A673 (cell line): Measurements from ENCODE around the gene MCUR1. TPM values are rescaled to one million over a fixed set of nuclear protein-coding genes. Genes with fewer than 3 reads are reported as not detected.

Experiments
- BruUV-seq: library from RNA; stranded (reverse); fragments of 400-500 nt; replicated peaks from 2 replicates; lab custom pipeline; 2021; lab: Mats Ljungman, UMichigan
- CTCF ChIA-PET: fragments of 300-600 bp; sonication (Branson Sonifier 250); formaldehyde crosslinking; loops from one replicate; lab custom pipeline; 2022; ENCODE audit warnings: antibody characterized with exemption; lab: Charles Lee
- POLR2A ChIA-PET: fragments of 300-600 bp; sonication (Branson Sonifier 250); formaldehyde crosslinking; loops from one replicate; lab custom pipeline; 2022; ENCODE audit warnings: antibody characterized with exemption; ENCODE audit not compliant: low non-redundant PET; lab: Charles Lee
- DNase-seq: peaks from one replicate; pipeline ENCODE4 v3.0.0-alpha.2; 2015; ENCODE audit warnings: low spot score
- H3K27ac ChIP-seq: fragments of 200-600 bp; sonication (generic); 2 replicates; pipeline ENCODE4 v1.5.1; 2016; ENCODE audit warnings: mixed run types, low read depth, mild to moderate bottlenecking, mixed read lengths, antibody characterized with exemption, low read length; ENCODE audit not compliant: poor library complexity, severe bottlenecking
- H3K27me3 ChIP-seq: fragments of 200-600 bp; sonication (generic); replicated peaks from 2 replicates; pipeline ENCODE4 v1.6.1; 2017; ENCODE audit warnings: mixed run types, low read depth, mild to moderate bottlenecking, mixed read lengths, antibody characterized with exemption, low read length; ENCODE audit not compliant: insufficient read depth, poor library complexity
- H3K36me3 ChIP-seq: fragments of 200-600 bp; sonication (generic); 2 replicates; pipeline ENCODE4 v1.6.1; 2016; ENCODE audit warnings: mixed run types, mild to moderate bottlenecking, mixed read lengths, antibody characterized with exemption, low read length; ENCODE audit not compliant: insufficient read depth, poor library complexity, severe bottlenecking
- H3K4me1 ChIP-seq: fragments of 200-600 bp; sonication (generic); 2 replicates; pipeline ENCODE4 v1.6.1; 2017; ENCODE audit warnings: mixed run types, mild to moderate bottlenecking, mixed read lengths, antibody characterized with exemption, low read length; ENCODE audit not compliant: insufficient read depth, poor library complexity, severe bottlenecking
- H3K4me3 ChIP-seq: fragments of 200-600 bp; sonication (generic); 2 replicates; pipeline ENCODE4 v1.5.1; 2016; ENCODE audit warnings: low read depth, mixed run types, mild to moderate bottlenecking, mixed read lengths, low read length; ENCODE audit not compliant: poor library complexity, severe bottlenecking
- H3K9me3 ChIP-seq: fragments of 200-600 bp; sonication (generic); 2 replicates; pipeline ENCODE4 v1.6.1; 2016; ENCODE audit warnings: mixed run types, low read depth, mild to moderate bottlenecking, mixed read lengths, antibody characterized with exemption, low read length; ENCODE audit not compliant: poor library complexity, severe bottlenecking
- CTCF ChIP-seq: fragments of 300-800, 200-600 bp; sonication (generic); conservative IDR thresholded peaks from 2 replicates; pipeline ENCODE4 v1.5.1; 2017; ENCODE audit warnings: low read depth, mild to moderate bottlenecking, antibody characterized with exemption, low read length, moderate library complexity, mixed read lengths
- EZH2 ChIP-seq: fragments of 200-600 bp; sonication (generic); IDR thresholded peaks from 2 replicates; pipeline ENCODE4 v1.6.1; 2017; ENCODE audit warnings: borderline replicate concordance, low read depth, mild to moderate bottlenecking, mixed read lengths, antibody characterized with exemption, low read length; ENCODE audit not compliant: poor library complexity, severe bottlenecking
- intact Hi-C: fragments of 100-400 bp; cut with micrococcal nuclease; formaldehyde crosslinking; loops from one replicate; pipeline ENCODE4 v1.10.0; 2022; ENCODE audit not compliant: unreplicated experiment
- total RNA-seq: library from RNA; stranded (reverse); gene quantifications from 2 replicates; pipeline ENCODE4 v1.2.3, GENCODE V29; 2021

Gene MCUR1
- total RNA-seq, 1 experiment from 2014 or later = 56.6 TPM

DNA sequence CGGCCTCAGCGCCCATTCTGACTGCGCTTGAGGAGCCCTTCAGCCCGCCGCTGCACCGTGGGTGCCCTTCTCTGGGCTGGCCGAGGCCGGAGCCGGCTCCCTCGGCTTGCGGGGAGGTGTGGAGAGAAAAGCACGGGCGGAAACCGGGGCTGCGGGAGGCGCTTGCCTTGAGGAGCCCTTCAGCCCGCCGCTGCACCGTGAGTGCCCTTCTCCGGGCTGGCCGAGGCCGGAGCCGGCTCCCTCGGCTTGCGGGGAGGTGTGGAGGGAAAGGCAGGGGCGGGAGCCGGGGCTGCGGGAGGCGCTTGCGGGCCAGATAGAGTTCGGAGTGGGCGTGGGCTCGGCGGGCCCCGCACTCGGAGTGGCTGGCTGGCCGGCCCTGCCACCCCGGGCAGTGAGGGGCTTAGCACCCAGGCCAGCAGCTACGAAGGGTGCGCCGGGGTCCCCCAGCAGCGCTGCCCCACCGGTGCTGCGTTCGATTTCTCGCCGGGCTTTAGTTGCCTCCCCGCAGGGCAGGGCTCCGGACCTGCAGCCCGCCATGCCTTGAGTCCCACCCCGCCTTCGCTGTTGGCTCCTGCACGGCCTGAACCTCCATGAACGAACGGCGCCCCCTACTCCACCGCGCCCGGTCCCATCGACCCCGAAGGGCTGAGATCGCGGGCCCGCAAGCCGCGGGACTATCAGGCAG lies 45.7 kb upstream of the MCUR1 start:
- POLR2A ChIA-PET = no interaction called here
- no TSS peak for BruUV-seq

DNA sequence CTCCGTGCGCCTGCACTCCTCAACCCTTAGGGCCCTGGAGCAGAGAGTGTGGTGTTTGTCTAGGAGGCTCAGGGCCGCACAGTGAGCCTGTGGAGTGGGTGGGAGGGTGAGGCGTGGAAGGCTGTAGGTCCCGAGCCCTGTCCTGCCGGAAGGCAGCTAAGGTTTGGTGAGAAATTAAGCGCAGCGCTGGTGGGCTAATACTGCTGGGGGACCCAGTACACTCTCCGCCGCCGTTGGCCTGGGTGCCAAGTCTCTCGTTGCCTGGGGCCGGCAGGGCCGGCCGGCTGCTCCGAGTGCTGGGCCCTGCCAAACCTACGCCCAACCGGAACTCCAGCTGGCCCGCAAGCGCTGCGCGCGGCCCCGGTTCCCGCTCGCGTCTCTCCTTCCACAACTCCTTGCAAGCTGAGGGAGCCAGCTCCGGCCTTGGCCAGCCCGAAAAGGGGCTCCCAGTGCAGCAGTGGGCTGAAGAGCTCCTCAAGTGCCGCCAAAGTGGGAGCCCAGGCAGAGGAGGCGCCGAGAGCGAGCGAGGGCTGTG lies 40.4 kb upstream of the MCUR1 start:
- no peaks in the 10 kb centered on the region for H3K9me3 ChIP-seq
- no TSS peak for BruUV-seq
- POLR2A ChIA-PET = no interaction called here
- TF ChIP-seq CTCF (no peak), EZH2 (no peak)
- CTCF ChIA-PET = interaction anchor here (0.8 kb wide), 1 partner anchor 285 kb away, joined by 3 read pairs; no protein-coding TSS in a partner anchor
- H3K4me1 ChIP-seq = no peaks in the 10 kb centered on the region
- H3K4me3 ChIP-seq = no peak overlapping the region
- intact Hi-C loops = no loop called here
- no peak for DNase-seq
- H3K27me3 ChIP-seq = no peaks in the 10 kb centered on the region
- no peak overlapping the region for H3K27ac ChIP-seq
- no peaks in the 10 kb centered on the region for H3K36me3 ChIP-seq

More for the DNA sequence above, 45.7 kb upstream of the MCUR1 start:
- no peaks in the 10 kb centered on the region for H3K4me1 ChIP-seq
- no peaks in the 10 kb centered on the region for H3K9me3 ChIP-seq
- intact Hi-C loops = no loop called here
- H3K27ac ChIP-seq = no peak overlapping the region
- H3K4me3 ChIP-seq = no peak overlapping the region
- H3K27me3 ChIP-seq = no peaks in the 10 kb centered on the region
- H3K36me3 ChIP-seq = no peaks in the 10 kb centered on the region
- no peak for TF ChIP-seq CTCF
- no peak for TF ChIP-seq EZH2
- CTCF ChIA-PET = interaction anchor here (0.6 kb wide), 1 partner anchor 65 kb away, joined by 4 read pairs; no protein-coding TSS in a partner anchor
- no peak for DNase-seq

DNA sequence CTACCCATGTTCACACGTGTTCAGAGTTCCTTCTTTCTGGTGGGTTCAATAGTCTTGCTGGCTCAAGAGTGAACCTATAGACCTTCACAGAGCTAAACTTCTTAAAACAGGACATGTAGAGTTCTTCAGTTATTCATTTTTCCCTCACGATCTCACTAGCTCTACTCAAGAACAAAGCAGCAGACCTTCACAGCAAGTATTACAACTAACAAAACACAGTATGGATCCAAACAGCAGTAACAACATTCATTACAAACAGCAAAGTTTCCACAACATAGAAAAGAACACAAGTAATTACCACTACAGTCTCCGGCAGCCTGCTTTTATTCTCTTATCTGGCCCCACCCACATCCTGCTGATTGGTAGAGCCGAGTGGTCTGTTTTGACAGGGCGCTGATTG lies 39.5 kb upstream of the MCUR1 start:
- CTCF ChIA-PET = interaction anchor here (0.8 kb wide), 1 partner anchor 285 kb away, joined by 3 read pairs; no protein-coding TSS in a partner anchor

More for the DNA sequence above, 39.5 kb upstream of the MCUR1 start:
- Histone ChIP-seq H3K36me3 (no peaks in the 10 kb centered on the region), H3K4me1 (no peaks in the 10 kb centered on the region), H3K9me3 (no peaks in the 10 kb centered on the region), H3K27ac (no peak overlapping the region), H3K27me3 (no peaks in the 10 kb centered on the region), H3K4me3 (no peak overlapping the region)
- no TSS peak for BruUV-seq
- POLR2A ChIA-PET = no interaction called here
- TF ChIP-seq CTCF (no peak), EZH2 (no peak)
- DNase-seq = no peak
- intact Hi-C loops = no loop called here
